Testis (tissue), 3 donors: ENCODE measurements around the gene COL5A1. TPM values are rescaled to one million over a fixed set of nuclear protein-coding genes. Genes with fewer than 3 reads are reported as not detected.

ENCODE experiments used
- DNase-seq: peaks from one replicate; pipeline ENCODE4 v3.0.0-alpha.2; 2019
- H3K27ac ChIP-seq, 2 donors: fragments of 200-600 bp; sonication (generic); one replicate each; pipeline ENCODE4 v1.5.1; 2019
- H3K27me3 ChIP-seq: fragments of 200-600 bp; sonication (generic); one replicate; pipeline ENCODE4 v1.5.1; 2019
- H3K36me3 ChIP-seq: fragments of 200-600 bp; sonication (generic); one replicate; pipeline ENCODE4 v1.5.1; 2017; ENCODE audit warnings: low read depth; ENCODE audit errors: missing control alignments
- H3K4me1 ChIP-seq: fragments of 200-600 bp; sonication (generic); one replicate; pipeline ENCODE4 v1.5.1; 2019
- H3K4me3 ChIP-seq, 2 donors: fragments of 200-600 bp; sonication (generic); one replicate each; pipeline ENCODE4 v1.5.1; 2017 to 2019
- H3K9me3 ChIP-seq: fragments of 200-600 bp; sonication (generic); one replicate; pipeline ENCODE4 v1.5.1; 2017
- CTCF ChIP-seq, 3 experiments: fragments of 450-650 bp in 2 of 3; fragments of 200-600 bp in 1 of 3; sonication (generic) in 1 of 3; IDR thresholded peaks; one replicate each; pipeline ENCODE4 v1.5.1; 2016 to 2019; ENCODE audit warnings: antibody characterized with exemption in 3 of 3, mild to moderate bottlenecking in 2 of 3, moderate library complexity in 1 of 3
- POLR2A ChIP-seq: fragments of 450-650 bp; IDR thresholded peaks from one replicate; pipeline ENCODE4 v1.6.1; 2017; ENCODE audit warnings: antibody characterized with exemption, mild to moderate bottlenecking, moderate library complexity
- WGBS, 2 donors: methylation state at CpG; one replicate each; pipeline ENCODE4 v1.1.5; 2018; 5-methylcytosine and 5-hydroxymethylcytosine counted together
- intact Hi-C: fragments of 100-400 bp; cut with DNase I; formaldehyde crosslinking; loops from one replicate; pipeline ENCODE4 v1.15.1; 2023; ENCODE audit warnings: low total_unique reads
- polyA plus RNA-seq: library from polyadenylated mRNA; stranded (reverse); fragments of 350-450 nt; fragmentation: Illumina TruSeq; extraction: RNeasy Lipid Tissue Mini Kit (QIAGEN cat#74804); gene quantifications from one replicate; pipeline ENCODE4 v1.2.3, GENCODE V29; 2014; ENCODE audit warnings: low read depth, low replicate concordance; ENCODE audit not compliant: insufficient read depth
- total RNA-seq, 2 donors: library from RNA; depleted of rRNA; stranded (reverse); fragments of >200 nt; gene quantifications; one replicate each; pipeline ENCODE4 v1.2.3, GENCODE V29; 2016

Gene COL5A1
- total and polyA plus RNA-seq, 3 donors from 2014 or later, result 18.5 to 34.3 (median 20.8) TPM

- WGBS, 2 donors, result 81 to 93% methylated on average over 6 to 8 of the region's 10 CpGs
- Histone ChIP-seq H3K9me3 (no peaks in the 10 kb centered on the region), H3K4me1 (no peaks in the 10 kb centered on the region), H3K27ac (no peak overlapping the region), H3K4me3 (no peak overlapping the region), H3K27me3 (no peaks in the 10 kb centered on the region), H3K36me3 (no peaks in the 10 kb centered on the region)
- intact Hi-C loops, result no loop called here
- TF ChIP-seq POLR2A, result no peak
- no peak for TF ChIP-seq CTCF (IDR thresholded peaks at IDR 0.05)
- no peak for DNase-seq
Measured at GRCh38 chr9:134796882-134797281, 155.3 kb downstream of the COL5A1 start.

- Histone ChIP-seq H3K27ac (no peak overlapping the region), H3K36me3 (no peaks in the 10 kb centered on the region), H3K4me3 (no peak overlapping the region), H3K9me3 (no peaks in the 10 kb centered on the region), H3K4me1 (no peaks in the 10 kb centered on the region), H3K27me3 (no peaks in the 10 kb centered on the region)
- 75 to 77% methylated on average over 25 of the region's 25 CpGs for WGBS, 2 donors
- DNase-seq, result no peak
- intact Hi-C loops, result no loop called here
- no peak for TF ChIP-seq POLR2A
- no peak for TF ChIP-seq CTCF (IDR thresholded peaks at IDR 0.05)
Measured at GRCh38 chr9:134800791-134801339, 159.3 kb downstream of the COL5A1 start.

- Histone ChIP-seq H3K4me1 (peaks cover 1% of the 10 kb centered on the region), H3K9me3 (no peaks in the 10 kb centered on the region), H3K27ac (no peak overlapping the region), H3K27me3 (no peaks in the 10 kb centered on the region), H3K36me3 (no peaks in the 10 kb centered on the region), H3K4me3 (no peak overlapping the region)
- TF ChIP-seq CTCF (IDR thresholded peaks at IDR 0.05) (no peak), POLR2A (no peak)
- no peak for DNase-seq
- 91 to 95% methylated on average over 11 to 17 of the region's 17 CpGs for WGBS, 2 donors
- intact Hi-C loops, result no loop called here
Measured at GRCh38 chr9:134802216-134802795, 160.7 kb downstream of the COL5A1 start.

- Histone ChIP-seq H3K4me3 (no peak overlapping the region), H3K27ac (no peak overlapping the region), H3K9me3 (no peaks in the 10 kb centered on the region), H3K36me3 (no peaks in the 10 kb centered on the region), H3K27me3 (no peaks in the 10 kb centered on the region), H3K4me1 (peaks cover 3% of the 10 kb centered on the region)
- no peak for TF ChIP-seq POLR2A
- TF ChIP-seq CTCF (IDR thresholded peaks at IDR 0.05), result no peak
- WGBS, 2 donors, result 92 to 100% methylated on average over 1 to 7 of the region's 7 CpGs
- DNase-seq, result no peak
- intact Hi-C loops, result no loop called here
Measured at GRCh38 chr9:134804871-134805270, 163.3 kb downstream of the COL5A1 start.
